ENCODE data around the gene ZNF609. TPM values are rescaled to one million over a fixed set of nuclear protein-coding genes. Genes with fewer than 3 reads are reported as not detected.

The ZNF609 gene
- total and polyA plus RNA-seq, 2 experiments from 2014 or later, result 6.3 to 11.3 TPM

DNA sequence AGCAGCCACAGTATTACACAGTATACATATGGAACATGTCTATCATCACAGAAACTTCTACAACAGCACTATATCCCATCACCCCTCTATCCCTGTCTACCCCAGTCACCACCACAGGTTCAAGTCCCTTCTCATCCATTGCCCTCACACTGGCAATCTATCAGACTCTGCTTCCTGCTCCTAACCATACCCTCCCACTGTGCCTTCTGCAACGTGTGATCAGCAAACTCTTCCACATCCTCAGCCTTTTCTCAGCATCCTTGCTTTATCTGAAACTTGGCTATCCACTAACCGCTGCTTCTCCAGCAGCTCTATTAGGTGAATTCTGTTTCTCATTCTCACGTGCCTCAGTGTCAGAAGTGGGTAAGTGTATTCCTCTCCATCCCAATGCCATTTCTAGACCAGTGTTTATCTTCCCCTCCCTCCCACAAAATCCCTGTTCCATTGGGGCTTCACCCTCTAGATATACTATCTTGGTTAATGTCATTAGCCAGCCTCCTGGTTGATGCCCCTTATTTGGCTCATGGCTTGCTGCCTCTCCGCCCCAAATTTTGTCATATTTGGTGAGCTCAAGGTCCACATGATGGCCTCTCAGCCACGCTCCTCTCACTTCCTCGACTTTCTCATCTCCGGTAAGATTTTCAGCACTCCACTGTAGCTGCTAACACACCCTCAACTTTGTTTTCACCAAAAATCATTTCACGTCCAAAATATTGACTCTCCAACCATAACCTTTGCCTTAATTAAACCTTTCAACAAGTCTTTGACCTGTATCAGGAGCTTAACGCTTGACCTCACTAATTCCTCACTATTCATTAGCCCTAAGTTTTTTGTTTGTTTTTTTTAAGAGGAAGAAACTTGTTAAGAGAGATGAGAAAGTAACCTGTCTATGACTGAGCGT lies 245.9 kb downstream of the ZNF609 start:
- no peaks in the 10 kb centered on the region for H3F3A ChIP-seq (ENCODE audit: insufficient read depth)
- H3K9me3 ChIP-seq (ENCODE audit: low read depth), result no peaks in the 10 kb centered on the region
- peaks cover 9% of the 10 kb centered on the region for H3K4me1 ChIP-seq (ENCODE audit: insufficient read depth)
- 80 to 81% methylated on average over 10 of the region's 10 CpGs for WGBS, 2 experiments (ENCODE audit: low coverage in 1 of 2, low lambda C conversion rate in 2 of 2, missing lambda C conversion rate in 2 of 2)
- H3K27ac ChIP-seq, result no peak overlapping the region
- peaks cover 16% of the 10 kb centered on the region for H3K79me2 ChIP-seq (ENCODE audit: insufficient read depth)
- H3K4me3 ChIP-seq, result no peak overlapping the region
- no peaks in the 10 kb centered on the region for H3K36me3 ChIP-seq (ENCODE audit: low read depth)
- DNase-seq, result no peak
- in situ Hi-C loops (cut with MboI), result no loop called here
- no peaks in the 10 kb centered on the region for H3K9me2 ChIP-seq (ENCODE audit: insufficient read depth)
- H4K20me1 ChIP-seq (ENCODE audit: insufficient read depth), result no peaks in the 10 kb centered on the region
- H2AFZ ChIP-seq, result no peak overlapping the region
- no peaks in the 10 kb centered on the region for H3K27me3 ChIP-seq (replicated peaks; ENCODE audit: insufficient read depth)
- H3K9ac ChIP-seq, result no peak overlapping the region
- TF ChIP-seq EZH2phosphoT487 (IDR thresholded peaks at IDR 0.05; ENCODE audit: insufficient read depth, low read depth) (no peak), EZH2 (IDR thresholded peaks at IDR 0.05; ENCODE audit: insufficient read depth, poor library complexity, severe bottlenecking) (no peak)
- no peak overlapping the region for H3K4me2 ChIP-seq (ENCODE audit: unreplicated experiment)

GRCh38 chr15:64710676-64711428 lies 250.5 kb downstream of the ZNF609 start:
- no peaks in the 10 kb centered on the region for H3K27me3 ChIP-seq (replicated peaks; ENCODE audit: insufficient read depth)
- H2AFZ ChIP-seq, result no peak overlapping the region
- H3K27ac ChIP-seq, result no peak overlapping the region
- no peaks in the 10 kb centered on the region for H4K20me1 ChIP-seq (ENCODE audit: insufficient read depth)
- H3K9me2 ChIP-seq (ENCODE audit: insufficient read depth), result no peaks in the 10 kb centered on the region
- H3F3A ChIP-seq (ENCODE audit: insufficient read depth), result no peaks in the 10 kb centered on the region
- TF ChIP-seq EZH2 (IDR thresholded peaks at IDR 0.05; ENCODE audit: insufficient read depth, poor library complexity, severe bottlenecking) (no peak), EZH2phosphoT487 (IDR thresholded peaks at IDR 0.05; ENCODE audit: insufficient read depth, low read depth) (no peak)
- DNase-seq, result no peak
- no peaks in the 10 kb centered on the region for H3K9me3 ChIP-seq (ENCODE audit: low read depth)
- 91 to 93% methylated on average over 7 of the region's 7 CpGs for WGBS, 2 experiments (ENCODE audit: low coverage in 1 of 2, low lambda C conversion rate in 2 of 2, missing lambda C conversion rate in 2 of 2)
- H3K4me1 ChIP-seq (ENCODE audit: insufficient read depth), result no peaks in the 10 kb centered on the region
- H3K9ac ChIP-seq, result no peak overlapping the region
- in situ Hi-C loops (cut with MboI), result no loop called here
- H3K4me2 ChIP-seq (ENCODE audit: unreplicated experiment), result no peak overlapping the region
- no peaks in the 10 kb centered on the region for H3K36me3 ChIP-seq (ENCODE audit: low read depth)
- no peaks in the 10 kb centered on the region for H3K79me2 ChIP-seq (ENCODE audit: insufficient read depth)
- no peak overlapping the region for H3K4me3 ChIP-seq

DNA sequence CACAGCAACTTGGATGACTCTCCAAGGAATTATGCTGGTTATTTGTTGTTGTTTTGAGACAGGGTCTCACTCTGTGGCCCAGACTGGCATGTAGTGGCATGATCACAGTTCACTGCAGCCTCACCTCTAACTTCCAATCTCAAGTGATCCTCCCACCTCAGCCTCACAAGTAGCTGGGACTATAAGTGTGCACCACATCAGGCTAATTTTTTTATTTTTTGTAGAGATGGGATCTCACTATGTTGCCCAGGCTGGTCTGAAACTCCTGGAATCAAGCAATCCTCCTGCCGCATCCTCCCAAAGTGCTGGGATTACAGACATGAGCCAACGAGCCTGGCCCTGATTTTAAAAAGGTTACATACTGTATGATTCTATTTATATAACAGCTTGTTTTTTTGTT lies 252.0 kb downstream of the ZNF609 start:
- H3F3A ChIP-seq (ENCODE audit: insufficient read depth), result no peaks in the 10 kb centered on the region
- no peak overlapping the region for H3K9ac ChIP-seq
- no peak for DNase-seq
- H3K9me3 ChIP-seq (ENCODE audit: low read depth), result no peaks in the 10 kb centered on the region
- no peaks in the 10 kb centered on the region for H3K79me2 ChIP-seq (ENCODE audit: insufficient read depth)
- H3K4me1 ChIP-seq (ENCODE audit: insufficient read depth), result no peaks in the 10 kb centered on the region
- H2AFZ ChIP-seq, result no peak overlapping the region
- no peak overlapping the region for H3K27ac ChIP-seq
- H4K20me1 ChIP-seq (ENCODE audit: insufficient read depth), result no peaks in the 10 kb centered on the region
- TF ChIP-seq EZH2 (IDR thresholded peaks at IDR 0.05; ENCODE audit: insufficient read depth, poor library complexity, severe bottlenecking) (no peak), EZH2phosphoT487 (IDR thresholded peaks at IDR 0.05; ENCODE audit: insufficient read depth, low read depth) (no peak)
- H3K4me3 ChIP-seq, result no peak overlapping the region
- H3K36me3 ChIP-seq (ENCODE audit: low read depth), result no peaks in the 10 kb centered on the region
- in situ Hi-C loops (cut with MboI), result no loop called here
- no peaks in the 10 kb centered on the region for H3K27me3 ChIP-seq (replicated peaks; ENCODE audit: insufficient read depth)
- WGBS, 2 experiments (ENCODE audit: low coverage in 1 of 2, low lambda C conversion rate in 2 of 2, missing lambda C conversion rate in 2 of 2), result 39 to 47% methylated on average over 2 of the region's 2 CpGs
- H3K9me2 ChIP-seq (ENCODE audit: insufficient read depth), result no peaks in the 10 kb centered on the region
- H3K4me2 ChIP-seq (ENCODE audit: unreplicated experiment), result no peak overlapping the region

DNA sequence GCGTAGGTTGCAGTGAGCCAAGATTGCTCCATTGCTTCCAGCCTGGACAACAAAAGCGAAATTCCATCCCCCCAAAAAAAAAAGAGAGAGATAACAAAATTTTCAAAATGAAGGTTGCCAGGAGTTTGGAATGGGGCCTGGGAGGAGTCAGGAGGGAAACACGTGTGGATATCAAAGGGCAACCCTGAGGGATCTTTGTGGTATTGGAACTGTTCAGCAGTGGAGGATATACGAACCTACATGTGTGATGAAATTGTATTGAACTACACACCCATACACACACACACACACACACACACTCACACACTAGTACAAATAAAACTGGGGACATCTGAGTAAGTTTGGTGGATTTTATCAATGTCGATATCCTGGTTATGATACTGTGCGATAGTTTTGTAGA lies 253.2 kb downstream of the ZNF609 start:
- H3K9ac ChIP-seq, result no peak overlapping the region
- H3K9me2 ChIP-seq (ENCODE audit: insufficient read depth), result no peaks in the 10 kb centered on the region
- no peak overlapping the region for H3K4me2 ChIP-seq (ENCODE audit: unreplicated experiment)
- no peaks in the 10 kb centered on the region for H3K4me1 ChIP-seq (ENCODE audit: insufficient read depth)
- H4K20me1 ChIP-seq (ENCODE audit: insufficient read depth), result no peaks in the 10 kb centered on the region
- no peak for TF ChIP-seq EZH2 (IDR thresholded peaks at IDR 0.05; ENCODE audit: insufficient read depth, poor library complexity, severe bottlenecking)
- no peak for TF ChIP-seq EZH2phosphoT487 (IDR thresholded peaks at IDR 0.05; ENCODE audit: insufficient read depth, low read depth)
- no peak for DNase-seq
- no peaks in the 10 kb centered on the region for H3K9me3 ChIP-seq (ENCODE audit: low read depth)
- 74 to 80% methylated on average over 6 of the region's 6 CpGs for WGBS, 2 experiments (ENCODE audit: low coverage in 1 of 2, low lambda C conversion rate in 2 of 2, missing lambda C conversion rate in 2 of 2)
- no peaks in the 10 kb centered on the region for H3K27me3 ChIP-seq (replicated peaks; ENCODE audit: insufficient read depth)
- H3F3A ChIP-seq (ENCODE audit: insufficient read depth), result no peaks in the 10 kb centered on the region
- no peaks in the 10 kb centered on the region for H3K79me2 ChIP-seq (ENCODE audit: insufficient read depth)
- in situ Hi-C loops (cut with MboI), result no loop called here
- H3K36me3 ChIP-seq (ENCODE audit: low read depth), result no peaks in the 10 kb centered on the region
- H3K4me3 ChIP-seq, result no peak overlapping the region
- no peak overlapping the region for H2AFZ ChIP-seq
- H3K27ac ChIP-seq, result no peak overlapping the region
